ENCODE measurements around the gene MOSMO. TPM values are rescaled to one million over a fixed set of nuclear protein-coding genes. Genes with fewer than 3 reads are reported as not detected.

The MOSMO gene
- total RNA-seq, 1 experiment from 2014 or later, result 27.6 TPM

GRCh38 chr16:21997697-21998480 lies 10.0 kb upstream of the MOSMO start:
- BruUV-seq (replicated peaks), result no TSS peak
- H3K4me1 ChIP-seq (ENCODE audit: control insufficient read depth in 1 of 2, insufficient read depth in 2 of 2, low read length in 2 of 2), result peaks cover 12 to 22% of the 10 kb centered on the region in 2 experiments
- no peaks in the 10 kb centered on the region for H3K27me3 ChIP-seq (ENCODE audit: insufficient read depth, low read length)
- H3K4me2 ChIP-seq (ENCODE audit: low read length), result no peak overlapping the region
- no peak overlapping the region for H2AFZ ChIP-seq (ENCODE audit: low read depth, low read length, poor library complexity, severe bottlenecking)
- no peak overlapping the region for H3K4me3 ChIP-seq (replicated peaks in 1 of 2; ENCODE audit: low read depth in 1 of 2, low read length in 2 of 2)
- no peak overlapping the region for H3K27ac ChIP-seq (ENCODE audit: low read depth, low read length)
- ChIA-PET CTCF (interaction anchor here (0.5 to 5.9 kb wide), 6 partner anchors 7 to 190 kb away, joined by 3 to 140 read pairs (median 4); partner anchors contain the start of gene MOSMO), POLR2A (interaction anchor here (0.8 kb wide), 1 partner anchor 29 kb away, joined by 4 read pairs; no protein-coding TSS in a partner anchor), RAD21 (ENCODE audit: low non-redundant PET in 1 of 2, low total read pairs in 2 of 2, uncharacterized antibody in 2 of 2, unreplicated experiment in 2 of 2) (interaction anchor here in 1 of 2 experiments (2.5 kb wide), 1 partner anchor 80 kb away, joined by 11 read pairs; no protein-coding TSS in a partner anchor)
- TF ChIP-seq POLR2AphosphoS5 (IDR thresholded peaks at IDR 0.05; ENCODE audit: low read depth, low read length) (no peak), RAD21 (IDR thresholded peaks at IDR 0.05; ENCODE audit: low read depth) (no peak), EZH2phosphoT487 (IDR thresholded peaks at IDR 0.05; ENCODE audit: borderline replicate concordance) (no peak), REST (IDR thresholded peaks at IDR 0.05; ENCODE audit: low read depth) (no peak), ATF3 (IDR thresholded peaks at IDR 0.05) (no peak), SP1 (IDR thresholded peaks at IDR 0.05; ENCODE audit: low read depth) (no peak), SIN3A (IDR thresholded peaks at IDR 0.05; ENCODE audit: low read depth) (no peak), YY1 (IDR thresholded peaks at IDR 0.05; ENCODE audit: extremely low read depth, insufficient replicate concordance, low read depth, low read length) (no peak), JUND (IDR thresholded peaks at IDR 0.05) (no peak), ZBTB33 (IDR thresholded peaks at IDR 0.05; ENCODE audit: extremely low read depth, insufficient replicate concordance, low read length) (no peak), ELF1 (IDR thresholded peaks at IDR 0.05; ENCODE audit: borderline replicate concordance, low read depth) (no peak), SRF (IDR thresholded peaks at IDR 0.05; ENCODE audit: low read depth) (no peak), ZFX (IDR thresholded peaks at IDR 0.05) (no peak), EZH2 (IDR thresholded peaks at IDR 0.05) (no peak), POLR2A (IDR thresholded peaks at IDR 0.05; ENCODE audit: borderline replicate concordance, extremely low read depth, insufficient read depth, insufficient read length) (no peak), ZNF274 (IDR thresholded peaks at IDR 0.05; ENCODE audit: low read depth, low read length) (no peak), FOSL1 (IDR thresholded peaks at IDR 0.05; ENCODE audit: low read depth) (no peak), TCF7L2 (IDR thresholded peaks at IDR 0.05; ENCODE audit: borderline replicate concordance, extremely low read depth, insufficient read depth, insufficient read length) (no peak), CBX3 (IDR thresholded peaks at IDR 0.05; ENCODE audit: low read depth) (no peak)
- no peaks in the 10 kb centered on the region for H3K9me3 ChIP-seq (ENCODE audit: control insufficient read depth in 1 of 2, insufficient read depth in 1 of 2, low read depth in 1 of 2, low read length in 2 of 2)
- no peak overlapping the region for H3K9ac ChIP-seq (ENCODE audit: low read length)
- H3K36me3 ChIP-seq (ENCODE audit: control insufficient read depth in 1 of 2, insufficient read depth in 2 of 2, low read length in 2 of 2), result no peaks in the 10 kb centered on the region
- intact Hi-C loops (cut with micrococcal nuclease), result no loop called here
- H4K20me1 ChIP-seq (ENCODE audit: insufficient read depth), result no peaks in the 10 kb centered on the region
- ATAC-seq (no peak), DNase-seq (ENCODE audit: low read depth, low spot score) (no peak)
- H3K9me2 ChIP-seq (ENCODE audit: insufficient read depth), result no peaks in the 10 kb centered on the region
- H3K79me2 ChIP-seq (ENCODE audit: insufficient read depth, low read length), result no peaks in the 10 kb centered on the region
